ENCODE data around the gene TNFRSF18.

TNFRSF18 gene

GRCh38 chr1:1203561-1204424, 2.6 kb downstream of the TNFRSF18 start:
- no peak for TF ChIP-seq EZH2phosphoT487 (IDR thresholded peaks at IDR 0.05; ENCODE audit: low read length)
- TF ChIP-seq EZH2 (optimal IDR thresholded peaks at IDR 0.05; ENCODE audit: low read depth, low read length) = no peak
- no peak for TF ChIP-seq CTCF (IDR thresholded peaks at IDR 0.05; ENCODE audit: low read length)
- Histone ChIP-seq H3K4me2 (ENCODE audit: low read depth, low read length) (no peak overlapping the region), H3K9me2 (replicated peaks; ENCODE audit: insufficient read depth, low read length) (no peaks in the 10 kb centered on the region), H3F3A (ENCODE audit: insufficient read depth, low read length) (no peaks in the 10 kb centered on the region), H3K79me2 (ENCODE audit: low read length) (no peaks in the 10 kb centered on the region), H3K27ac (ENCODE audit: low read length) (no peak overlapping the region), H4K20me1 (ENCODE audit: insufficient read depth, low read length) (no peaks in the 10 kb centered on the region), H3K9ac (ENCODE audit: low read length) (no peak overlapping the region), H3K36me3 (replicated peaks; ENCODE audit: insufficient read depth, low read length) (no peaks in the 10 kb centered on the region), H3K4me1 (ENCODE audit: low read length) (no peaks in the 10 kb centered on the region), H3K4me3 (ENCODE audit: low read length) (no peak overlapping the region), H2AFZ (ENCODE audit: low read length) (no peak overlapping the region), H3K27me3 (replicated peaks; ENCODE audit: insufficient read depth, low read length) (peaks cover 77% of the 10 kb centered on the region), H3K9me3 (replicated peaks; ENCODE audit: insufficient read depth, low read length) (no peaks in the 10 kb centered on the region)
- DNase-seq = no peak

- no peak overlapping the region for H3K4me2 ChIP-seq (ENCODE audit: low read depth, low read length)
- DNase-seq = no peak
- H3K9me3 ChIP-seq (replicated peaks; ENCODE audit: insufficient read depth, low read length) = no peaks in the 10 kb centered on the region
- no peak overlapping the region for H3K27ac ChIP-seq (ENCODE audit: low read length)
- H3F3A ChIP-seq (ENCODE audit: insufficient read depth, low read length) = no peaks in the 10 kb centered on the region
- peaks cover 74% of the 10 kb centered on the region for H3K27me3 ChIP-seq (replicated peaks; ENCODE audit: insufficient read depth, low read length)
- H3K36me3 ChIP-seq (replicated peaks; ENCODE audit: insufficient read depth, low read length) = no peaks in the 10 kb centered on the region
- H3K9ac ChIP-seq (ENCODE audit: low read length) = no peak overlapping the region
- H2AFZ ChIP-seq (ENCODE audit: low read length) = no peak overlapping the region
- no peaks in the 10 kb centered on the region for H4K20me1 ChIP-seq (ENCODE audit: insufficient read depth, low read length)
- TF ChIP-seq CTCF (IDR thresholded peaks at IDR 0.05; ENCODE audit: low read length) (no peak), EZH2 (optimal IDR thresholded peaks at IDR 0.05; ENCODE audit: low read depth, low read length) (no peak)
- no peaks in the 10 kb centered on the region for H3K9me2 ChIP-seq (replicated peaks; ENCODE audit: insufficient read depth, low read length)
- H3K79me2 ChIP-seq (ENCODE audit: low read length) = no peaks in the 10 kb centered on the region
- no peaks in the 10 kb centered on the region for H3K4me1 ChIP-seq (ENCODE audit: low read length)
- H3K4me3 ChIP-seq (ENCODE audit: low read length) = no peak overlapping the region
These were observed 3.4 kb downstream of the TNFRSF18 start for GRCh38 chr1:1202831-1203560.

- Histone ChIP-seq H3F3A (ENCODE audit: insufficient read depth, low read length) (no peaks in the 10 kb centered on the region), H3K79me2 (ENCODE audit: low read length) (no peaks in the 10 kb centered on the region), H3K4me1 (ENCODE audit: low read length) (no peaks in the 10 kb centered on the region), H3K9me3 (replicated peaks; ENCODE audit: insufficient read depth, low read length) (no peaks in the 10 kb centered on the region), H3K9ac (ENCODE audit: low read length) (no peak overlapping the region), H3K4me3 (ENCODE audit: low read length) (no peak overlapping the region), H3K4me2 (ENCODE audit: low read depth, low read length) (no peak overlapping the region), H2AFZ (ENCODE audit: low read length) (no peak overlapping the region), H4K20me1 (ENCODE audit: insufficient read depth, low read length) (no peaks in the 10 kb centered on the region), H3K27ac (ENCODE audit: low read length) (no peak overlapping the region), H3K27me3 (replicated peaks; ENCODE audit: insufficient read depth, low read length) (peaks cover 65% of the 10 kb centered on the region), H3K36me3 (replicated peaks; ENCODE audit: insufficient read depth, low read length) (no peaks in the 10 kb centered on the region), H3K9me2 (replicated peaks; ENCODE audit: insufficient read depth, low read length) (no peaks in the 10 kb centered on the region)
- TF ChIP-seq CTCF (IDR thresholded peaks at IDR 0.05; ENCODE audit: low read length) (no peak), EZH2phosphoT487 (IDR thresholded peaks at IDR 0.05; ENCODE audit: low read length) (no peak), EZH2 (optimal IDR thresholded peaks at IDR 0.05; ENCODE audit: low read depth, low read length) (no peak)
- no peak for DNase-seq
These were observed 5.2 kb downstream of the TNFRSF18 start for GRCh38 chr1:1200876-1201810.
